ENCODE measurements around the gene TSPYL1.

The TSPYL1 gene

GRCh38 chr6:116291701-116292396 lies 12.1 kb upstream of the TSPYL1 start:
- TF ChIP-seq ISL1 (CRISPR knock-in tag; IDR thresholded peaks at IDR 0.05): peak; percentile 29; the same call in 1 of the 2 replicates
- no peak for TF ChIP-seq ZNF8 (CRISPR knock-in tag; IDR thresholded peaks at IDR 0.05)
- no peak for TF ChIP-seq RARB (CRISPR knock-in tag; IDR thresholded peaks at IDR 0.05)
- TF ChIP-seq CSRNP3 (CRISPR knock-in tag; IDR thresholded peaks at IDR 0.05): no peak
- TF ChIP-seq ZFP30 (CRISPR knock-in tag; IDR thresholded peaks at IDR 0.05): no peak
- TF ChIP-seq ARNTL (CRISPR knock-in tag; IDR thresholded peaks at IDR 0.05; ENCODE audit: borderline replicate concordance, low read depth): no peak
- ATAC-seq: no peak; the same call in 2 of the 3 replicates

DNA sequence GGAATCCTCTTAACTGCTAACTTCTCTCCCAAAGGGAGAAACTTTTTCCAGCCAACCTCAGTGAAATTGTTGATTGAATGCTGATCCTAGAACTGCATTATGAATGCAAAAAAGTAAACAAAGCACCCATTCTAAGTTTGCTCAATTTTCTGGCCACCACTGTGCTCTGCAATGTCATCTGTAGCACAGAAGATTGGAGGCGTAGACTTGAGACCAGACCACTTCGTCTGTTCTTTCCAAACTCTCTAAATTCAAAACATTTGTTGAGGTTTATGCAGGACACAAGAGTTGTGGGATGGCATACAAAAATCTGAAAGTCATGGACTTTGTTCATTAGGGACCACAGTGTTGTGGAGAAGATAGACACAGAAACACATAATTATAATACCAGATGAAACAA lies 11.1 kb upstream of the TSPYL1 start:
- ATAC-seq: no peak
- no peak for TF ChIP-seq GLIS3 (CRISPR knock-in tag; IDR thresholded peaks at IDR 0.05)
- TF ChIP-seq SNAI2 (CRISPR knock-in tag; IDR thresholded peaks at IDR 0.05): no peak
- no peak for TF ChIP-seq ZFP3 (CRISPR knock-in tag; IDR thresholded peaks at IDR 0.05)
- TF ChIP-seq ESRRG (CRISPR knock-in tag; IDR thresholded peaks at IDR 0.05): no peak
- TF ChIP-seq, protein P1, sequence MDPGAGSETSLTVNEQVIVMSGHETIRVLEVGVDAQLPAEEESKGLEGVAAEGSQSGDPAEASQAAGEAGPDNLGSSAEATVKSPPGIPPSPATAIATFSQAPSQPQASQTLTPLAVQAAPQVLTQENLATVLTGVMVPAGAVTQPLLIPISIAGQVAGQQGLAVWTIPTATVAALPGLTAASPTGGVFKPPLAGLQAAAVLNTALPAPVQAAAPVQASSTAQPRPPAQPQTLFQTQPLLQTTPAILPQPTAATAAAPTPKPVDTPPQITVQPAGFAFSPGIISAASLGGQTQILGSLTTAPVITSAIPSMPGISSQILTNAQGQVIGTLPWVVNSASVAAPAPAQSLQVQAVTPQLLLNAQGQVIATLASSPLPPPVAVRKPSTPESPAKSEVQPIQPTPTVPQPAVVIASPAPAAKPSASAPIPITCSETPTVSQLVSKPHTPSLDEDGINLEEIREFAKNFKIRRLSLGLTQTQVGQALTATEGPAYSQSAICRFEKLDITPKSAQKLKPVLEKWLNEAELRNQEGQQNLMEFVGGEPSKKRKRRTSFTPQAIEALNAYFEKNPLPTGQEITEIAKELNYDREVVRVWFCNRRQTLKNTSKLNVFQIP (CRISPR knock-in tag; IDR thresholded peaks at IDR 0.05; ENCODE audit: borderline replicate concordance, low read depth): no peak
- TF ChIP-seq BACH2 (CRISPR knock-in tag; IDR thresholded peaks at IDR 0.05; ENCODE audit: borderline replicate concordance): no peak
- no peak for TF ChIP-seq PATZ1 (CRISPR knock-in tag; IDR thresholded peaks at IDR 0.05; ENCODE audit: borderline replicate concordance)
- TF ChIP-seq TCF4 (CRISPR knock-in tag; IDR thresholded peaks at IDR 0.05; ENCODE audit: borderline replicate concordance): no peak
- TF ChIP-seq, protein P2, sequence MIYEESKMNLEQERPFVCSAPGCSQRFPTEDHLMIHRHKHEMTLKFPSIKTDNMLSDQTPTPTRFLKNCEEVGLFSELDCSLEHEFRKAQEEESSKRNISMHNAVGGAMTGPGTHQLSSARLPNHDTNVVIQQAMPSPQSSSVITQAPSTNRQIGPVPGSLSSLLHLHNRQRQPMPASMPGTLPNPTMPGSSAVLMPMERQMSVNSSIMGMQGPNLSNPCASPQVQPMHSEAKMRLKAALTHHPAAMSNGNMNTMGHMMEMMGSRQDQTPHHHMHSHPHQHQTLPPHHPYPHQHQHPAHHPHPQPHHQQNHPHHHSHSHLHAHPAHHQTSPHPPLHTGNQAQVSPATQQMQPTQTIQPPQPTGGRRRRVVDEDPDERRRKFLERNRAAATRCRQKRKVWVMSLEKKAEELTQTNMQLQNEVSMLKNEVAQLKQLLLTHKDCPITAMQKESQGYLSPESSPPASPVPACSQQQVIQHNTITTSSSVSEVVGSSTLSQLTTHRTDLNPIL (CRISPR knock-in tag; IDR thresholded peaks at IDR 0.05; ENCODE audit: low read depth): no peak
- TF ChIP-seq ZNF565 (CRISPR knock-in tag; conservative IDR thresholded peaks at IDR 0.05; ENCODE audit: low read depth): no peak
- TF ChIP-seq ZNF70 (CRISPR knock-in tag; IDR thresholded peaks at IDR 0.05): no peak
- TF ChIP-seq RARB (CRISPR knock-in tag; IDR thresholded peaks at IDR 0.05): no peak
- no peak for TF ChIP-seq ZFP30 (CRISPR knock-in tag; IDR thresholded peaks at IDR 0.05)
- TF ChIP-seq OSR1 (CRISPR knock-in tag; IDR thresholded peaks at IDR 0.05): no peak
- TF ChIP-seq PPARA (CRISPR knock-in tag; IDR thresholded peaks at IDR 0.05; ENCODE audit: borderline replicate concordance): no peak

DNA sequence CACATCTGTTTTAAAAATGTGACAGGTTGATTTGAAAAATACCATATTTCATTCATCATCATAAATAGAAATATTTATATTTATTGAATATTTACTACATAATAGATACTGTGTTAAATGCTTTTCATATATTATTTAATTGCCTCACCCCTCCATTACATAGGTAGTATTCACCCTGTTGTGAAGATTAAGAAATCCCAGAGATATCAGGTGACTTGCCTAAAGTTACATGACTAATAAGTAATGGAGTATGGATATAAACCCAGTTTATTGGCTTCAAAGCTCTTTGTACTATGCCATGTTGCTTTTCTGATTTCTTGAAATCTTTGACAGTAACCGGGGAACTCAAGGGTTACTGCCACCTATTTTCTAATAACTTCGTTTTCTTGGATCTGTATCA lies 10.1 kb upstream of the TSPYL1 start:
- TF ChIP-seq, protein P2 (CRISPR knock-in tag; IDR thresholded peaks at IDR 0.05; ENCODE audit: low read depth): no peak
- TF ChIP-seq ZNF565 (CRISPR knock-in tag; conservative IDR thresholded peaks at IDR 0.05; ENCODE audit: low read depth): no peak
- TF ChIP-seq SNAI2 (CRISPR knock-in tag; IDR thresholded peaks at IDR 0.05): no peak
- TF ChIP-seq ZC3H10 (CRISPR knock-in tag; IDR thresholded peaks at IDR 0.05): no peak
- no peak for TF ChIP-seq ARNTL (CRISPR knock-in tag; IDR thresholded peaks at IDR 0.05; ENCODE audit: borderline replicate concordance, low read depth)
- no peak for TF ChIP-seq ZNF8 (CRISPR knock-in tag; IDR thresholded peaks at IDR 0.05)
- TF ChIP-seq, protein P1 (CRISPR knock-in tag; IDR thresholded peaks at IDR 0.05; ENCODE audit: borderline replicate concordance, low read depth): no peak
- no peak for TF ChIP-seq ESRRG (CRISPR knock-in tag; IDR thresholded peaks at IDR 0.05)
- TF ChIP-seq ISL1 (CRISPR knock-in tag; IDR thresholded peaks at IDR 0.05): no peak
- TF ChIP-seq CSRNP3 (CRISPR knock-in tag; IDR thresholded peaks at IDR 0.05): no peak
- TF ChIP-seq CSDC2 (CRISPR knock-in tag; IDR thresholded peaks at IDR 0.05): no peak
- no peak for TF ChIP-seq TCF4 (CRISPR knock-in tag; IDR thresholded peaks at IDR 0.05; ENCODE audit: borderline replicate concordance)
- TF ChIP-seq PATZ1 (CRISPR knock-in tag; IDR thresholded peaks at IDR 0.05; ENCODE audit: borderline replicate concordance): no peak
- no peak for TF ChIP-seq OSR1 (CRISPR knock-in tag; IDR thresholded peaks at IDR 0.05)
- TF ChIP-seq PPARA (CRISPR knock-in tag; IDR thresholded peaks at IDR 0.05; ENCODE audit: borderline replicate concordance): no peak
- no peak for TF ChIP-seq RARB (CRISPR knock-in tag; IDR thresholded peaks at IDR 0.05)
- no peak for TF ChIP-seq BACH2 (CRISPR knock-in tag; IDR thresholded peaks at IDR 0.05; ENCODE audit: borderline replicate concordance)
- ATAC-seq: no peak
